ENCODE data around the gene PDZD7. TPM values are rescaled to one million over a fixed set of nuclear protein-coding genes. Genes with fewer than 3 reads are reported as not detected.
"Not testable (repeated sequence)": the region's sequence is repeated elsewhere in the genome, so short reads cannot be mapped to it uniquely, and the experiment has no call there.

Gene PDZD7
- total RNA-seq, 1 experiment from 2014 or later: 2.6 TPM

- Histone ChIP-seq H4K20me1 (ENCODE audit: insufficient read depth, low read depth, low read length) (no peaks in the 10 kb centered on the region), H3K4me1 (ENCODE audit: low read length) (peaks cover 22% of the 10 kb centered on the region), H3K36me3 (ENCODE audit: insufficient read depth, low read length) (no peaks in the 10 kb centered on the region), H3K79me2 (ENCODE audit: low read length) (no peaks in the 10 kb centered on the region), H3K27me3 (ENCODE audit: low read length) (no peaks in the 10 kb centered on the region), H3K4me2 (ENCODE audit: low read depth, low read length, poor library complexity, severe bottlenecking) (no peak overlapping the region), H3K9me3 (ENCODE audit: low read length) (no peaks in the 10 kb centered on the region), H3K9ac (ENCODE audit: low read length) (no peak overlapping the region), H2AFZ (ENCODE audit: low read length) (no peak overlapping the region), H3K4me3 (ENCODE audit: low read length) (no peak overlapping the region), H3K27ac (ENCODE audit: low read length) (no peak overlapping the region), H3K9me2 (replicated peaks; ENCODE audit: insufficient read depth, low read length) (no peaks in the 10 kb centered on the region)
- peak; percentile 93 for DNase-seq
Observed at GRCh38 chr10:101041252-101041761, 10.4 kb upstream of the PDZD7 start.

- Histone ChIP-seq H3K4me1 (ENCODE audit: low read length) (peaks cover 22% of the 10 kb centered on the region), H3K9me2 (replicated peaks; ENCODE audit: insufficient read depth, low read length) (no peaks in the 10 kb centered on the region), H3K36me3 (ENCODE audit: insufficient read depth, low read length) (no peaks in the 10 kb centered on the region), H3K27ac (ENCODE audit: low read length) (no peak overlapping the region), H3K9ac (ENCODE audit: low read length) (no peak overlapping the region), H3K4me2 (ENCODE audit: low read depth, low read length, poor library complexity, severe bottlenecking) (no peak overlapping the region), H3K9me3 (ENCODE audit: low read length) (no peaks in the 10 kb centered on the region), H3K4me3 (ENCODE audit: low read length) (no peak overlapping the region), H3K27me3 (ENCODE audit: low read length) (no peaks in the 10 kb centered on the region), H3K79me2 (ENCODE audit: low read length) (no peaks in the 10 kb centered on the region), H2AFZ (ENCODE audit: low read length) (no peak overlapping the region), H4K20me1 (ENCODE audit: insufficient read depth, low read depth, low read length) (no peaks in the 10 kb centered on the region)
- no peak for DNase-seq
Observed at GRCh38 chr10:101040851-101041250, 9.9 kb upstream of the PDZD7 start.

- DNase-seq: no peak
- no peaks in the 10 kb centered on the region for H3K36me3 ChIP-seq (ENCODE audit: insufficient read depth, low read length)
Observed at GRCh38 chr10:101040061-101040460, 9.1 kb upstream of the PDZD7 start.

GRCh38 chr10:101038484-101038883 lies 7.6 kb upstream of the PDZD7 start:
- H2AFZ ChIP-seq (ENCODE audit: low read length): no peak overlapping the region
- H3K9me2 ChIP-seq (replicated peaks; ENCODE audit: insufficient read depth, low read length): no peaks in the 10 kb centered on the region
- H3K36me3 ChIP-seq (ENCODE audit: insufficient read depth, low read length): no peaks in the 10 kb centered on the region
- no peaks in the 10 kb centered on the region for H3K79me2 ChIP-seq (ENCODE audit: low read length)
- no peak overlapping the region for H3K4me2 ChIP-seq (ENCODE audit: low read depth, low read length, poor library complexity, severe bottlenecking)
- H3K9ac ChIP-seq (ENCODE audit: low read length): no peak overlapping the region
- no peak overlapping the region for H3K4me3 ChIP-seq (ENCODE audit: low read length)
- no peaks in the 10 kb centered on the region for H3K27me3 ChIP-seq (ENCODE audit: low read length)
- peaks cover 19% of the 10 kb centered on the region for H3K4me1 ChIP-seq (ENCODE audit: low read length)
- no peak for DNase-seq
- H3K27ac ChIP-seq (ENCODE audit: low read length): no peak overlapping the region
- no peaks in the 10 kb centered on the region for H4K20me1 ChIP-seq (ENCODE audit: insufficient read depth, low read depth, low read length)
- no peaks in the 10 kb centered on the region for H3K9me3 ChIP-seq (ENCODE audit: low read length)

More at GRCh38 chr10:101040061-101040460, 9.1 kb upstream of the PDZD7 start:
- Histone ChIP-seq H3K9ac (ENCODE audit: low read length) (no peak overlapping the region), H2AFZ (ENCODE audit: low read length) (no peak overlapping the region), H4K20me1 (ENCODE audit: insufficient read depth, low read depth, low read length) (no peaks in the 10 kb centered on the region), H3K4me1 (ENCODE audit: low read length) (peaks cover 22% of the 10 kb centered on the region), H3K9me3 (ENCODE audit: low read length) (no peaks in the 10 kb centered on the region), H3K9me2 (replicated peaks; ENCODE audit: insufficient read depth, low read length) (no peaks in the 10 kb centered on the region), H3K4me3 (ENCODE audit: low read length) (no peak overlapping the region), H3K79me2 (ENCODE audit: low read length) (no peaks in the 10 kb centered on the region), H3K4me2 (ENCODE audit: low read depth, low read length, poor library complexity, severe bottlenecking) (no peak overlapping the region), H3K27ac (ENCODE audit: low read length) (no peak overlapping the region), H3K27me3 (ENCODE audit: low read length) (no peaks in the 10 kb centered on the region)

GRCh38 chr10:101036726-101037125 lies 5.8 kb upstream of the PDZD7 start:
- Histone ChIP-seq H3K27me3 (ENCODE audit: low read length) (no peaks in the 10 kb centered on the region), H3K9me2 (replicated peaks; ENCODE audit: insufficient read depth, low read length) (no peaks in the 10 kb centered on the region), H3K27ac (ENCODE audit: low read length) (no peak overlapping the region), H3K79me2 (ENCODE audit: low read length) (no peaks in the 10 kb centered on the region), H3K4me1 (ENCODE audit: low read length) (peaks cover 15% of the 10 kb centered on the region), H3K9me3 (ENCODE audit: low read length) (no peaks in the 10 kb centered on the region), H4K20me1 (ENCODE audit: insufficient read depth, low read depth, low read length) (no peaks in the 10 kb centered on the region), H3K9ac (ENCODE audit: low read length) (no peak overlapping the region), H3K4me3 (ENCODE audit: low read length) (no peak overlapping the region), H2AFZ (ENCODE audit: low read length) (no peak overlapping the region), H3K36me3 (ENCODE audit: insufficient read depth, low read length) (no peaks in the 10 kb centered on the region), H3K4me2 (ENCODE audit: low read depth, low read length, poor library complexity, severe bottlenecking) (no peak overlapping the region)
- no peak for DNase-seq

GRCh38 chr10:101035916-101036702 lies 5.2 kb upstream of the PDZD7 start:
- Histone ChIP-seq H4K20me1 (ENCODE audit: insufficient read depth, low read depth, low read length) (no peaks in the 10 kb centered on the region), H3K79me2 (ENCODE audit: low read length) (no peaks in the 10 kb centered on the region), H3K4me1 (ENCODE audit: low read length) (peaks cover 18% of the 10 kb centered on the region), H3K9me3 (ENCODE audit: low read length) (no peaks in the 10 kb centered on the region), H3K27ac (ENCODE audit: low read length) (no peak overlapping the region), H3K4me2 (ENCODE audit: low read depth, low read length, poor library complexity, severe bottlenecking) (no peak overlapping the region), H3K9me2 (replicated peaks; ENCODE audit: insufficient read depth, low read length) (no peaks in the 10 kb centered on the region), H3K9ac (ENCODE audit: low read length) (no peak overlapping the region), H3K4me3 (ENCODE audit: low read length) (no peak overlapping the region), H2AFZ (ENCODE audit: low read length) (no peak overlapping the region), H3K27me3 (ENCODE audit: low read length) (no peaks in the 10 kb centered on the region), H3K36me3 (ENCODE audit: insufficient read depth, low read length) (no peaks in the 10 kb centered on the region)
- no peak for DNase-seq

- Histone ChIP-seq H2AFZ (ENCODE audit: low read length) (no peak overlapping the region), H3K4me3 (ENCODE audit: low read length) (no peak overlapping the region), H3K36me3 (ENCODE audit: insufficient read depth, low read length) (no peaks in the 10 kb centered on the region), H3K9ac (ENCODE audit: low read length) (no peak overlapping the region), H3K9me3 (ENCODE audit: low read length) (no peaks in the 10 kb centered on the region), H3K79me2 (ENCODE audit: low read length) (no peaks in the 10 kb centered on the region), H4K20me1 (ENCODE audit: insufficient read depth, low read depth, low read length) (0 out of 2 replicates have a peak, but pooled peaks cover under 1% of the 10 kb centered on the region), H3K27ac (ENCODE audit: low read length) (no peak overlapping the region), H3K27me3 (ENCODE audit: low read length) (no peaks in the 10 kb centered on the region), H3K9me2 (replicated peaks; ENCODE audit: insufficient read depth, low read length) (no peaks in the 10 kb centered on the region), H3K4me2 (ENCODE audit: low read depth, low read length, poor library complexity, severe bottlenecking) (no peak overlapping the region), H3K4me1 (ENCODE audit: low read length) (peaks cover 25% of the 10 kb centered on the region)
- no peak for DNase-seq
Observed at GRCh38 chr10:101035314-101035713, 4.4 kb upstream of the PDZD7 start.

GRCh38 chr10:101034404-101034803 lies 3.5 kb upstream of the PDZD7 start:
- not testable (repeated sequence) for H3K36me3 ChIP-seq (ENCODE audit: insufficient read depth, low read length); H3K4me3 ChIP-seq (ENCODE audit: low read length); H3K79me2 ChIP-seq (ENCODE audit: low read length); H3K4me2 ChIP-seq (ENCODE audit: low read depth, low read length, poor library complexity, severe bottlenecking); H3K9me2 ChIP-seq (replicated peaks; ENCODE audit: insufficient read depth, low read length); H3K9me3 ChIP-seq (ENCODE audit: low read length); DNase-seq; H3K27me3 ChIP-seq (ENCODE audit: low read length); H2AFZ ChIP-seq (ENCODE audit: low read length); H3K9ac ChIP-seq (ENCODE audit: low read length); H3K27ac ChIP-seq (ENCODE audit: low read length); H4K20me1 ChIP-seq (ENCODE audit: insufficient read depth, low read depth, low read length)
- peaks cover 25% of the 10 kb centered on the region for H3K4me1 ChIP-seq (ENCODE audit: low read length)

Measured in Karpas-422 (cell line).